PFSK-1 (cell line): Measurements from ENCODE around the gene PHKG1.
A peak's percentile ranks its signal among the peaks of the same experiment; 100 is the strongest.

Experiments
- FOXP2 ChIP-seq: optimal IDR thresholded peaks from 2 replicates; pipeline ENCODE3; 2011; ENCODE audit warnings: borderline replicate concordance, control low read depth, inconsistent platforms; ENCODE audit not compliant: insufficient read depth; ENCODE audit errors: extremely low read length, extremely low read depth
- POLR2AphosphoS5 ChIP-seq: IDR thresholded peaks from 2 replicates; pipeline ENCODE4 v1.6.1; 2012; ENCODE audit warnings: low read depth, mild to moderate bottlenecking, control low read depth, low read length, moderate library complexity
- SIN3A ChIP-seq: IDR thresholded peaks from 2 replicates; pipeline ENCODE4 v1.6.1; 2012; ENCODE audit warnings: mild to moderate bottlenecking, low read length, moderate library complexity, borderline replicate concordance; ENCODE audit not compliant: insufficient read depth
- TAF1 ChIP-seq: IDR thresholded peaks from 2 replicates; pipeline ENCODE4 v1.6.1; 2012; ENCODE audit warnings: low read length, control low read depth, borderline replicate concordance; ENCODE audit not compliant: insufficient read depth
- TF ChIP-seq, protein P1 (sequence below), 2 experiments: IDR thresholded peaks; 2 replicates each; pipeline versions ENCODE4 v1.6.1 to v1.8.0; 2011 to 2012; ENCODE audit warnings: low read depth in 2 of 2, low read length in 2 of 2, control low read depth in 1 of 2, inconsistent platforms in 1 of 2, mild to moderate bottlenecking in 1 of 2, moderate library complexity in 1 of 2; ENCODE audit not compliant: insufficient read depth in 1 of 2

PHKG1 gene

DNA sequence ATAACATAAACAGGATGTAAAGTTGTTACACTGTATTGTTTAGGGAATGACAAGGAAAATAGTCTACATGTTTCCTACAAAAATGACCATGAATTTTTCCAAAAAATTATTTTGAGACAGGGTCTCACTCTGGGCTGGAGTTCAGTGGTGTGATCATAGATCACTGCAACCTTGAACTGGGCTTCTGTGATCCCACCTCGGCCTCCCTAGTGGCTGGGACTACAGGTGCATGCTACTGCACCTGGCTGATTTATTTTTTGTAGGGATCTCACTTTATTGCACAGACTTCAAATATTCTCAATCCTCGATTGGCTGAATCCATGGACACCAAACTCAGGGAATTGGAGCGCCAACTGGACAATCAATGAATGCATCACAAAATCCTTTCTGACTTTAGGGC lies 6.9 kb upstream of the PHKG1 start:
- TF ChIP-seq POLR2AphosphoS5 (no peak), TAF1 (no peak), FOXP2 (no peak), SIN3A (no peak)
- TF ChIP-seq, protein P1, sequence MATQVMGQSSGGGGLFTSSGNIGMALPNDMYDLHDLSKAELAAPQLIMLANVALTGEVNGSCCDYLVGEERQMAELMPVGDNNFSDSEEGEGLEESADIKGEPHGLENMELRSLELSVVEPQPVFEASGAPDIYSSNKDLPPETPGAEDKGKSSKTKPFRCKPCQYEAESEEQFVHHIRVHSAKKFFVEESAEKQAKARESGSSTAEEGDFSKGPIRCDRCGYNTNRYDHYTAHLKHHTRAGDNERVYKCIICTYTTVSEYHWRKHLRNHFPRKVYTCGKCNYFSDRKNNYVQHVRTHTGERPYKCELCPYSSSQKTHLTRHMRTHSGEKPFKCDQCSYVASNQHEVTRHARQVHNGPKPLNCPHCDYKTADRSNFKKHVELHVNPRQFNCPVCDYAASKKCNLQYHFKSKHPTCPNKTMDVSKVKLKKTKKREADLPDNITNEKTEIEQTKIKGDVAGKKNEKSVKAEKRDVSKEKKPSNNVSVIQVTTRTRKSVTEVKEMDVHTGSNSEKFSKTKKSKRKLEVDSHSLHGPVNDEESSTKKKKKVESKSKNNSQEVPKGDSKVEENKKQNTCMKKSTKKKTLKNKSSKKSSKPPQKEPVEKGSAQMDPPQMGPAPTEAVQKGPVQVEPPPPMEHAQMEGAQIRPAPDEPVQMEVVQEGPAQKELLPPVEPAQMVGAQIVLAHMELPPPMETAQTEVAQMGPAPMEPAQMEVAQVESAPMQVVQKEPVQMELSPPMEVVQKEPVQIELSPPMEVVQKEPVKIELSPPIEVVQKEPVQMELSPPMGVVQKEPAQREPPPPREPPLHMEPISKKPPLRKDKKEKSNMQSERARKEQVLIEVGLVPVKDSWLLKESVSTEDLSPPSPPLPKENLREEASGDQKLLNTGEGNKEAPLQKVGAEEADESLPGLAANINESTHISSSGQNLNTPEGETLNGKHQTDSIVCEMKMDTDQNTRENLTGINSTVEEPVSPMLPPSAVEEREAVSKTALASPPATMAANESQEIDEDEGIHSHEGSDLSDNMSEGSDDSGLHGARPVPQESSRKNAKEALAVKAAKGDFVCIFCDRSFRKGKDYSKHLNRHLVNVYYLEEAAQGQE (IDR thresholded peaks at IDR 0.05; ENCODE audit: insufficient read depth in 1 of 2, low read depth in 2 of 2, low read length in 2 of 2): no peak

DNA sequence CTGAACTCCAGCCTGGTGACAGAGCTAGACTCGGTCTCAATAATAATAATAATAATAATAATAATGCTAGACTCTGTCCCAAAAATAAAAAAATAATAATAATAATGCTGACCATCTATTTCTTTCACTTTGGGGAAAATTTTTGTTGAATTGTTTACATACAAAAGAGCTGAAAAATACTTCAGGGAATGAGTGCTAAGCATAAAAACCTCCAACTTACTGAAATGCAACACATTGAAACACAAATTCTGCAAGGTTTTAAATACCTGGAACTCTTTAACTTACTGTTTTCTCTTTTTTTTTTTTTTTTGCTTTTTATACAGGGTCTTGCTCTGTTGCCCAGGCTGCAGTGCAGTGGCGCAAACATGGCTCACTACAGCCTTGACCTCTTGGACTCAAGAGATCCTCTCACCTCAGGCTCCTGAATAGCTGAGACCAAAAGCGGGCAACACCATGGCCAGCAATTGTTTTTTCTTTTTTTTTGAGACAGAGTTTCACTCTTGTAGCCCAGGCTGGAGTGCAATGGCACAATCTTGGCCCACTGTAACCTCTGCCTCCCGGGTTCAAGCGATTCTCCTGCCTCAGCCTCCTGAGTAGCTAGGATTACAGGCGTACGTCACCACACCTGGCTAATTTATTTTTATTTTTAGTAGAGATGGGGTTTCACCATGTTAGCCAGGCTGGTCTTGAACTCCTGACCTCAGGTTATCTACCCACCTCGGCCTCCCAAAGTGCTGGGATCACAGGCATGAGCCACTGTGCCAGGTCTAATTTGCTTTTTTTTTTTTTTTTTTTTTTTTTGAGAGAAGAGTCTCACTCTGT lies 5.6 kb upstream of the PHKG1 start:
- TF ChIP-seq POLR2AphosphoS5: 0 out of 2 replicates have a peak, but pooled peaks have one; percentile 24

DNA sequence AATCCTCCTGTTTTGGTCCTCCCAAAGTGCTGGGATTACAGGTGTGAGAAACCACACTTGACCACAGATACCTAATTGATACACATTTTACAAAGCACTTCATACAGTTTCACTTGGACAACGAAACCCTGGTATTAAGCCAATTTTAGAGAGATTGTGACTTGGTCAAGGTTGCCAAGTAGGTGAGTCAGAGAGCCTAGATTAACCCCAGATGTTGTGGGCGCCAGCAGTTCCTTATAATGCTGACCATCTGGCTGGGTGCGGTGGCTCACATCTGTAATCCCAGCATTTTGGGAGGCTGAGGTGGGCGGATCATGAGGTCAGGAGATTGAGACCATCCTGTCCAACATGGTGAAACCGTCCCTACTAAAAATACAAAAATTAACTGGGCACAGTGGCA lies 4.9 kb upstream of the PHKG1 start:
- TF ChIP-seq, protein P1 (IDR thresholded peaks at IDR 0.05; ENCODE audit: insufficient read depth in 1 of 2, low read depth in 2 of 2, low read length in 2 of 2): no peak
- no peak for TF ChIP-seq FOXP2
- TF ChIP-seq TAF1: no peak
- TF ChIP-seq POLR2AphosphoS5: no peak
- no peak for TF ChIP-seq SIN3A

DNA sequence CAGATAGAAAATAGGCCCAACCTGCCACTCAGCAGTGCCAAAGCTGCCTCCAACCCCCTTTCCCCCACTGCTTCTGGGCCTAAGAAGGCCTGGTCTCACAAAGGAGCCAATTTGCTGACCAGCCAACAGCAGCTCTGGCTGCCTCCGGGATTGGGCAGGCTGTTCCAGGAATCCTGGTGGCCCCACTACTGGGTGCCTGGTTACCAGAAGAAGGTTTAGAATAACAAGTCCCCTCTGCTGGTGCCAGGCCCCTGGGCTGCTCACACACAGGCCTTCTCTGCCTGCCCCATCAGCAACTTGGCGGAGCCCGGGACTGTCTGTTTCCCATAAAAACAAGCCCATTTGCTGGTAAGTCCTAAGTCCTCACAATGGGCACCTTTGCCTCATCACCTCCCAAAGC lies 1.2 kb downstream of the PHKG1 start:
- no peak for TF ChIP-seq TAF1
- TF ChIP-seq FOXP2: no peak
- TF ChIP-seq, protein P1 (IDR thresholded peaks at IDR 0.05; ENCODE audit: insufficient read depth in 1 of 2, low read depth in 2 of 2, low read length in 2 of 2): no peak
- TF ChIP-seq POLR2AphosphoS5: no peak
- TF ChIP-seq SIN3A: no peak

DNA sequence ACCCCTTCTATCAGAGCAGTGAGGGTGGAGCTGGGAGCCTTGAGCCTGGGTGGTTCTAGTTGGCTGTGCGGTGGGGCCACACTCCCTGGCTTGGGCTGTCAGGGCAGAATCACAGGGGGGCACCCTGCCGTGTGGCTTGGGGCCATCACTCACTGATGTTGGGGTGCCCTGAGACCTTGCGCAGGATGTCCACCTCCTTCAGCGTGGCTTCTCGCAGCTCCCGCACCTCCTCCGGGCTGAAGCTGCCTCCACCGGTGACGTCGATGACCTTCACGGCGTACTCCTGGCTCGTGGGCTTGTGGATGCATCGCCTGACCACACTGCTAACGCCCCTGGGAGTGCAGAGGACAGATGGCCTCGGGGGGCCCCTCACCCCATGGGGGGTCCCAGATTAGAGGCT lies 5.3 kb downstream of the PHKG1 start:
- TF ChIP-seq FOXP2 (no peak), TAF1 (no peak), POLR2AphosphoS5 (no peak)
- TF ChIP-seq, protein P1 (IDR thresholded peaks at IDR 0.05; ENCODE audit: insufficient read depth in 1 of 2, low read depth in 2 of 2, low read length in 2 of 2): no peak
